Adrenal gland (tissue), 12 donors: ENCODE results near the gene ACOX3. TPM values are rescaled to one million over a fixed set of nuclear protein-coding genes. Genes with fewer than 3 reads are reported as not detected.
A peak's percentile ranks its signal among the peaks of the same experiment; 100 is the strongest.

ENCODE experiments used
- DNase-seq, 7 donors: peaks; one replicate each; pipeline ENCODE4 v3.0.0-alpha.2; 2019 to 2020
- H3K27ac ChIP-seq, 5 donors: fragments of 200-600 bp; sonication (generic) in 4 of 5; 1 replicate in 3 of 5; 2 replicates in 2 of 5; pipeline versions ENCODE4 v1.5.1 to v1.8.0; 2016 to 2020; ENCODE audit warnings: mild to moderate bottlenecking in 1 of 5
- H3K27me3 ChIP-seq: fragments of 200-600 bp; 2 replicates; pipeline ENCODE4 v1.8.0; 2021
- H3K36me3 ChIP-seq, 2 donors: fragments of 200-600 bp; replicated peaks in 1 of 2; 1 replicate in 1 of 2; 2 replicates in 1 of 2; pipeline versions ENCODE4 v1.5.1 to v1.8.0; 2018 to 2022
- H3K4me1 ChIP-seq, 2 donors: fragments of 200-600 bp; replicated peaks in 1 of 2; 1 replicate in 1 of 2; 2 replicates in 1 of 2; pipeline versions ENCODE4 v1.5.1 to v1.8.0; 2018 to 2021
- H3K4me3 ChIP-seq, 4 donors: fragments of 200-600 bp; sonication (generic) in 3 of 4; one replicate each; pipeline ENCODE4 v1.5.1; 2016 to 2018
- H3K9me3 ChIP-seq, 3 donors: fragments of 200-600 bp; sonication (generic) in 1 of 3; replicated peaks in 1 of 3; 1 replicate in 2 of 3; 2 replicates in 1 of 3; pipeline versions ENCODE4 v1.5.1 to v1.8.0; 2016 to 2021
- POLR2A ChIP-seq, 2 donors: fragments of 450-650 bp; IDR thresholded peaks; one replicate each; pipeline ENCODE4 v1.6.1; 2017; ENCODE audit warnings: antibody characterized with exemption in 2 of 2, mild to moderate bottlenecking in 2 of 2, moderate library complexity in 1 of 2
- WGBS, 4 donors: extraction: QIAGEN DNeasy Blood & Tissue Kit in 2 of 4; methylation state at CpG; one replicate each; pipeline versions ENCODE4 v1.1.5 to v1.1.7; 2013 to 2017; 5-methylcytosine and 5-hydroxymethylcytosine counted together
- intact Hi-C, 2 donors: fragments of 100-400 bp; cut with DNase I; formaldehyde crosslinking; loops; one replicate each; pipeline versions ENCODE4 v1.14.1 to v1.15.0; 2022 to 2023
- polyA plus RNA-seq, 3 donors: library from polyadenylated mRNA; stranded (reverse); fragments of 200-250 nt in 2 of 3; fragments of 350-450 nt in 1 of 3; fragmentation: Illumina TruSeq in 1 of 3; extraction: RNeasy Lipid Tissue Mini Kit (QIAGEN cat#74804) in 1 of 3; gene quantifications; one replicate each; pipeline ENCODE4 v1.2.3, GENCODE V29; 2013 to 2014
- total RNA-seq, 9 donors: library from RNA; depleted of rRNA in 4 of 9; stranded (reverse); fragments of >200 nt in 4 of 9; fragments of 120-200 nt in 1 of 9; fragmentation: NEBNext Ultra II Directional in 1 of 9; extraction: Animal tissue kit (Norgen Biotek cat#: 25700) in 1 of 9; gene quantifications; one replicate each; pipeline versions ENCODE4 v1.1.0 to v1.2.4, GENCODE V29; 2013 to 2023
- TF ChIP-seq, protein P1 (sequence below), 6 experiments: fragments of 450-650 bp in 4 of 6; fragments of 200-600 bp in 2 of 6; sonication (generic) in 1 of 6; IDR thresholded peaks; 1 replicate in 5 of 6; 2 replicates in 1 of 6; pipeline versions ENCODE4 v1.5.1 to v1.8.0; 2016 to 2021; ENCODE audit warnings: antibody characterized with exemption in 6 of 6, mild to moderate bottlenecking in 2 of 6, moderate library complexity in 1 of 6
- donor health status: healthy with polysubstance abuse.
- donor health status: Bipolar disorder and iron deficiency.
- donor health status: DM: yes; HTN: yes; CAD: no.
- donor health status: DM: no; HTN: no; CAD: no.
- donor health status: DM: no; HTN: no; CAD: no.
- donor health status: DM: yes; HTN: yes; CAD: no.

The ACOX3 gene
- total and polyA plus RNA-seq, 12 donors: 10.4 to 44.2 (median 26.3) TPM

DNA sequence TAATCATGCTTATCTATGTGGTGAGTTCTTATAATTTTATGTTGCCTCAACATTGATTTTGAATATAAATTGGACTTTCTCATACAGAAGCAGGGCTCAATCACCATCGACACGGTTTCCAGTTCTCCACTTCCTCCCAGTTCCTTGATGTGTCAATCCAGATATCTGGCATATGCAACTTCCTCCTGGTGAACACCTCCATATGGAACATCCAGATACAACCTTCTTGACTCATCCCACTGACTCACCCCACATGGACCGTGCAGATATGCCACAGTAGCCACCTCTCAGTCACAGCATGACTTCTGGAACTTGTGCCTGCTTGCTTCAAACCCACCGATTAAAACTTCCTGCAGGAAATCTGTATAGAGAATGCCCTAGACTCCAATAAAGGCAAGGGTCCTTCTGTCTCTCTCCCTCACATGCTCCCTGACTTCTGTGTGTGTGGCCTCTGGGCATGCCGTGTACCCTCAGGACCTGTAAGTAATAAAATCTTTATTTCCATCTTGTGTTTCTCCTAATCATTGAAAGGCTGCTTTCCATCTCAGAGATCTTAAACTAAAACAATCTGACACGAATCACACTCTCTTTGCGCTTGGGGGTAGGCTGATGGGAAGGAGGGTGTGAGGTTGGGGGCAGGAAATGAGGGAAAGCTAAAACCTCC, 104.0 kb downstream of the ACOX3 start:
- DNase-seq: peak in 1 of 7 donors; percentile 10
- Histone ChIP-seq H3K4me1 (peaks cover 0 to 1% of the 10 kb centered on the region in 2 donors), H3K27ac (no peak overlapping the region), H3K36me3 (no peaks in the 10 kb centered on the region), H3K27me3 (no peaks in the 10 kb centered on the region), H3K4me3 (no peak overlapping the region), H3K9me3 (no peaks in the 10 kb centered on the region)
- whole genome bisulfite sequencing, 4 donors: 75 to 87% (median 81%) methylated on average over 7 of the region's 7 CpGs
- intact Hi-C loops: no loop called here
- no peak for TF ChIP-seq POLR2A (IDR thresholded peaks at IDR 0.05)
- TF ChIP-seq, protein P1, sequence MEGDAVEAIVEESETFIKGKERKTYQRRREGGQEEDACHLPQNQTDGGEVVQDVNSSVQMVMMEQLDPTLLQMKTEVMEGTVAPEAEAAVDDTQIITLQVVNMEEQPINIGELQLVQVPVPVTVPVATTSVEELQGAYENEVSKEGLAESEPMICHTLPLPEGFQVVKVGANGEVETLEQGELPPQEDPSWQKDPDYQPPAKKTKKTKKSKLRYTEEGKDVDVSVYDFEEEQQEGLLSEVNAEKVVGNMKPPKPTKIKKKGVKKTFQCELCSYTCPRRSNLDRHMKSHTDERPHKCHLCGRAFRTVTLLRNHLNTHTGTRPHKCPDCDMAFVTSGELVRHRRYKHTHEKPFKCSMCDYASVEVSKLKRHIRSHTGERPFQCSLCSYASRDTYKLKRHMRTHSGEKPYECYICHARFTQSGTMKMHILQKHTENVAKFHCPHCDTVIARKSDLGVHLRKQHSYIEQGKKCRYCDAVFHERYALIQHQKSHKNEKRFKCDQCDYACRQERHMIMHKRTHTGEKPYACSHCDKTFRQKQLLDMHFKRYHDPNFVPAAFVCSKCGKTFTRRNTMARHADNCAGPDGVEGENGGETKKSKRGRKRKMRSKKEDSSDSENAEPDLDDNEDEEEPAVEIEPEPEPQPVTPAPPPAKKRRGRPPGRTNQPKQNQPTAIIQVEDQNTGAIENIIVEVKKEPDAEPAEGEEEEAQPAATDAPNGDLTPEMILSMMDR (IDR thresholded peaks at IDR 0.05): no peak

- DNase-seq: no peak
- Histone ChIP-seq H3K4me3 (no peak overlapping the region), H3K4me1 (peaks cover 0 to 5% of the 10 kb centered on the region in 2 donors), H3K9me3 (no peaks in the 10 kb centered on the region), H3K27me3 (no peaks in the 10 kb centered on the region), H3K27ac (no peak overlapping the region), H3K36me3 (no peaks in the 10 kb centered on the region)
- intact Hi-C loops: no loop called here
- TF ChIP-seq POLR2A (IDR thresholded peaks at IDR 0.05): no peak
- TF ChIP-seq, protein P1 (IDR thresholded peaks at IDR 0.05): no peak
- WGBS, 4 donors: 87 to 95% (median 92%) methylated on average over 2 of the region's 2 CpGs
These were observed 104.7 kb downstream of the ACOX3 start for GRCh38 chr4:8335848-8336247.

DNA sequence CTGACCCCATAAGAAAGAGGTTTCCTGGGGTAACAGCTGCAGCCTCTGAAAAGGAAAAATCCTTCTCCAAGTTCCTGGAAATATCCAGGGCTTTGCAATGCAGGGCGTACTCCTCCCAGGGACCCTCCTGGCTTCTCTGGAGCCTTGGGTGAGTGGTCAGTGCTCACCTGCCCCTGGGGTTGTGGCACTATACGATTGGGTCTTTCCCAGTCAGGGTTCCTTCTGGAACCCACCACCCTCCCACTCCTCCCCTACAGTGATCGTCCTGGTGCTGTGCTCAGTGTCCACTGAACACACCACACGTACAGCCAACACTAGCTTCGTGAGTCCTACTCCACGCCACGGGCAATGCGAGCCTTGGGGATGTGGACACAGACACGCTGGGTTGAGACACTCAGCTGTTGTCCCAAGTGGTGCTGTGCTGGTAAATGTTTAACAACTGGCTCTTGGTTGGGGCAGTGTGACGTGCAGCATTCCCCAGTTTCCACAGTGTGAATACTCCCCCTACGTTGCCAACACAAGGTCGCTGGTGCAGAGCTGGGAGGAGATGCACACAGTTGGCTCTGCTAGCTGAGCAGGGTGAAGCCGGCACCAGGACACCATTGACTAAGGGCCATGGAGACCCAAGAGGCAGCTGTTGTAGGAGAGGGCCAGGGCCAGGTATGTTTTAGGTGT, 105.6 kb downstream of the ACOX3 start:
- peaks cover 0 to 5% of the 10 kb centered on the region in 2 donors for H3K4me1 ChIP-seq
- WGBS, 4 donors: 85 to 91% (median 86%) methylated on average over 13 of the region's 13 CpGs
- no peak for DNase-seq

More for the DNA sequence above, 105.6 kb downstream of the ACOX3 start:
- intact Hi-C loops: no loop called here
- no peaks in the 10 kb centered on the region for H3K9me3 ChIP-seq
- no peaks in the 10 kb centered on the region for H3K27me3 ChIP-seq
- TF ChIP-seq, protein P1 (IDR thresholded peaks at IDR 0.05): no peak
- TF ChIP-seq POLR2A (IDR thresholded peaks at IDR 0.05): no peak
- no peaks in the 10 kb centered on the region for H3K36me3 ChIP-seq
- no peak overlapping the region for H3K4me3 ChIP-seq
- no peak overlapping the region for H3K27ac ChIP-seq
